Naive thymus-derived CD4-positive, alpha-beta T cell (primary cell): ENCODE data around the gene CTBP2. TPM values are rescaled to one million over a fixed set of nuclear protein-coding genes. Genes with fewer than 3 reads are reported as not detected.

Source experiments
- ATAC-seq: fragments of 150-1000 bp; cut with Tn5 transposase; 2 replicates; pipeline ENCODE4 v1.10.0; 2021; ENCODE audit warnings: mild to moderate bottlenecking, moderate library complexity
- CTCF ChIA-PET: fragments of 350-600 bp; sonication (Branson Sonifier 250); formaldehyde crosslinking; loops from one replicate; lab custom pipeline; 2021; ENCODE audit warnings: antibody characterized with exemption; lab: Charles Lee
- POLR2A ChIA-PET: fragments of 350-600 bp; sonication (Branson Sonifier 250); formaldehyde crosslinking; loops from one replicate; lab custom pipeline; 2021; ENCODE audit warnings: antibody characterized with exemption, inconsistent platforms; lab: Charles Lee
- DNase-seq, 9 donors: peaks; one replicate each; pipeline versions ENCODE4 v3.0.0 to v3.0.0-alpha.2; 2020 to 2022; ENCODE audit warnings: mixed read lengths in 1 of 9
- H3K27ac ChIP-seq: one replicate; pipeline ENCODE4 v1.7.0; 2013; ENCODE audit warnings: mild to moderate bottlenecking, low read depth, low read length, moderate library complexity
- H3K27me3 ChIP-seq, 2 donors: one replicate each; pipeline ENCODE4 v1.7.0; 2013; ENCODE audit warnings: low read length in 2 of 2, mild to moderate bottlenecking in 2 of 2, moderate library complexity in 2 of 2; ENCODE audit not compliant: control insufficient read depth in 2 of 2, insufficient read depth in 2 of 2
- H3K36me3 ChIP-seq, 3 experiments: 1 replicate in 2 of 3; 2 replicates in 1 of 3; pipeline ENCODE4 v1.7.0; 2013; ENCODE audit warnings: low read length in 3 of 3, mild to moderate bottlenecking in 3 of 3, moderate library complexity in 1 of 3; ENCODE audit not compliant: insufficient read depth in 3 of 3, control insufficient read depth in 2 of 3
- H3K4me1 ChIP-seq, 2 donors: one replicate each; pipeline ENCODE4 v1.7.0; 2013; ENCODE audit warnings: low read length in 2 of 2, mild to moderate bottlenecking in 2 of 2, moderate library complexity in 1 of 2; ENCODE audit not compliant: control insufficient read depth in 2 of 2, insufficient read depth in 2 of 2
- H3K4me3 ChIP-seq: 2 replicates; pipeline ENCODE4 v1.7.0; 2013; ENCODE audit warnings: mild to moderate bottlenecking, low read length
- H3K9me3 ChIP-seq, 3 experiments: 1 replicate in 2 of 3; 2 replicates in 1 of 3; pipeline ENCODE4 v1.7.0; 2013; ENCODE audit warnings: low read length in 3 of 3; ENCODE audit not compliant: control insufficient read depth in 2 of 3
- H3K27ac Mint-ChIP-seq, 9 donors: one replicate each; pipeline ENCODE4 v1.8.0; 2020 to 2022; ENCODE audit warnings: mixed read lengths in 9 of 9, mild to moderate bottlenecking in 8 of 9, moderate library complexity in 5 of 9, inconsistent platforms in 2 of 9
- H3K27me3 Mint-ChIP-seq, 5 donors: one replicate each; pipeline ENCODE4 v1.8.0; 2021 to 2022; ENCODE audit warnings: mixed read lengths in 5 of 5, mild to moderate bottlenecking in 1 of 5
- H3K36me3 Mint-ChIP-seq, 5 donors: one replicate each; pipeline ENCODE4 v1.8.0; 2020 to 2022; ENCODE audit warnings: mixed read lengths in 5 of 5, mild to moderate bottlenecking in 3 of 5, inconsistent platforms in 1 of 5
- H3K4me1 Mint-ChIP-seq, 7 donors: one replicate each; pipeline ENCODE4 v1.8.0; 2020 to 2022; ENCODE audit warnings: mixed read lengths in 7 of 7, mild to moderate bottlenecking in 3 of 7, inconsistent platforms in 1 of 7
- H3K4me3 Mint-ChIP-seq, 10 donors: one replicate each; pipeline ENCODE4 v1.8.0; 2020 to 2022; ENCODE audit warnings: mild to moderate bottlenecking in 10 of 10, mixed read lengths in 10 of 10, moderate library complexity in 6 of 10, inconsistent platforms in 2 of 10
- H3K9me3 Mint-ChIP-seq, 11 donors: one replicate each; pipeline ENCODE4 v1.8.0; 2020 to 2022; ENCODE audit warnings: mixed read lengths in 11 of 11, mild to moderate bottlenecking in 4 of 11, inconsistent platforms in 1 of 11, moderate library complexity in 1 of 11
- intact Hi-C, 2 donors: fragments of 100-400 bp; cut with micrococcal nuclease; formaldehyde crosslinking; loops; one replicate each; pipeline ENCODE4 v1.15.1; 2023
- polyA plus RNA-seq, 2 donors: library from polyadenylated mRNA; unstranded; fragments of 300-500 nt; fragmentation: Illumina TruSeq; gene quantifications; one replicate each; pipeline ENCODE4 v1.2.3, GENCODE V29; 2021
- total RNA-seq, 6 experiments: library from RNA in 5 of 6; stranded (reverse) in 5 of 6; gene quantifications; 1 replicate in 5 of 6; 2 replicates in 1 of 6; pipeline ENCODE4 v1.2.3 and lab custom pipeline; 2021 to 2026

Gene CTBP2
- total and polyA plus RNA-seq, 7 experiments from 2014 or later: 0.05 to 39.5 (median 1.7) TPM; not detected in 1

GRCh38 chr10:124977161-124977560 is 183.2 kb downstream of the CTBP2 start:
- Histone ChIP-seq H3K4me3 (no peak overlapping the region), H3K9me3 (no peaks in the 10 kb centered on the region), H3K27ac (no peak overlapping the region), H3K27me3 (no peaks in the 10 kb centered on the region), H3K36me3 (peaks cover 0 to 29% (median 4%) of the 10 kb centered on the region in 3 experiments), H3K4me1 (peaks cover 0 to 23% of the 10 kb centered on the region in 2 donors)
- intact Hi-C loops: no loop called here
- Mint-ChIP-seq H3K36me3 (peaks cover 9 to 38% (median 25%) of the 10 kb centered on the region in 5 donors), H3K4me3 (no peak overlapping the region), H3K27me3 (no peaks in the 10 kb centered on the region), H3K27ac (peak overlapping the region in 3 of 9 donors; percentile 8 to 56 (median 10)), H3K4me1 (peaks cover 7 to 33% (median 20%) of the 10 kb centered on the region in 7 donors), H3K9me3 (no peaks in the 10 kb centered on the region)
- POLR2A ChIA-PET: no interaction called here
- DNase-seq (no peak), ATAC-seq (no peak)
- CTCF ChIA-PET: no interaction called here

DNA sequence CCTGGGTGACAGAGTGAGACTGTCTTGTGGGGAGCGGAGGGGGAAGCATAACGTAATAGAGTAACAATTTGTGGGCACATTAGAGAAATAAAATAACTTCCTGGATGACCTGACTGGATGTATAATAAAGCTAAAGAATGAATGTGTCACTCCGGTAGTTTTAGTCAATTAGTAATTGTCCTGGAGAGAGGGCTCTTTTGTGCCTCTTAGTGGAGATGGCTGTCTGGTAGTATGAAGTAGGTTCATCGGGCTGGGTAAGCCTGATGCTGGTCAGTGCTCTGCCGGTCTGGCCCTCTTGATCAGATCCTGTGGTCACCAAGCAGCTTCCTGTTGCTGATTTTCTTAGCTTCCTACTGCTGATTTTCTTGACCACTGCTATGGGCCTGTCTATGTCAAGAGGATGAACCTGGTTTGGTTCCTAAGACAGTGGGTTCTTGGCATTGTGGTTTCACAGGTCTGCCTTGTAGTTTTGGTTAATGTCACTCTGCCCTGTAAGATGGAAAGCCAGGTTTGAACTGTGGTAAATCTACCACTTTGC is 184.3 kb downstream of the CTBP2 start:
- Mint-ChIP-seq H3K4me1 (peaks cover 11 to 35% (median 26%) of the 10 kb centered on the region in 7 donors), H3K36me3 (peaks cover 9 to 36% (median 20%) of the 10 kb centered on the region in 5 donors), H3K27me3 (no peaks in the 10 kb centered on the region), H3K9me3 (no peaks in the 10 kb centered on the region), H3K4me3 (peak overlapping the region in 1 of 10 donors; percentile 20), H3K27ac (peak overlapping the region in 6 of 9 donors; percentile 18 to 71 (median 42))
- ChIA-PET CTCF (no interaction called here), POLR2A (no interaction called here)
- Histone ChIP-seq H3K27ac (no peak overlapping the region), H3K36me3 (peaks cover 0 to 22% (median 4%) of the 10 kb centered on the region in 3 experiments), H3K4me3 (no peak overlapping the region), H3K4me1 (peaks cover 0 to 23% of the 10 kb centered on the region in 2 donors), H3K9me3 (no peaks in the 10 kb centered on the region), H3K27me3 (no peaks in the 10 kb centered on the region)
- no peak for DNase-seq
- intact Hi-C loops: no loop called here
- peak; percentile 65 for ATAC-seq

GRCh38 chr10:124974131-124974530 is 186.2 kb downstream of the CTBP2 start:
- Histone ChIP-seq H3K4me3 (no peak overlapping the region), H3K9me3 (no peaks in the 10 kb centered on the region), H3K27ac (no peak overlapping the region), H3K36me3 (peaks cover 0 to 26% (median 4%) of the 10 kb centered on the region in 3 experiments), H3K27me3 (no peaks in the 10 kb centered on the region), H3K4me1 (peaks cover 2 to 23% of the 10 kb centered on the region in 2 donors)
- Mint-ChIP-seq H3K9me3 (no peaks in the 10 kb centered on the region), H3K27ac (peak overlapping the region in 1 of 9 donors; percentile 34), H3K4me1 (peaks cover 13 to 50% (median 37%) of the 10 kb centered on the region in 7 donors), H3K27me3 (no peaks in the 10 kb centered on the region), H3K36me3 (peaks cover 4 to 37% (median 18%) of the 10 kb centered on the region in 5 donors), H3K4me3 (no peak overlapping the region)
- no peak for DNase-seq
- ATAC-seq: no peak
- ChIA-PET CTCF (no interaction called here), POLR2A (no interaction called here)
- intact Hi-C loops: no loop called here

- Histone ChIP-seq H3K4me1 (peaks cover 6 to 18% of the 10 kb centered on the region in 2 donors), H3K36me3 (peaks cover 0 to 32% (median 4%) of the 10 kb centered on the region in 3 experiments), H3K27me3 (no peaks in the 10 kb centered on the region), H3K9me3 (no peaks in the 10 kb centered on the region), H3K27ac (no peak overlapping the region), H3K4me3 (no peak overlapping the region)
- no peak overlapping the region for H3K4me3 Mint-ChIP-seq
- H3K4me1 Mint-ChIP-seq: peaks cover 21 to 54% (median 41%) of the 10 kb centered on the region in 7 donors
- H3K27me3 Mint-ChIP-seq: no peaks in the 10 kb centered on the region
- H3K36me3 Mint-ChIP-seq: peaks cover 8 to 45% (median 13%) of the 10 kb centered on the region in 5 donors
- no peak for DNase-seq
- ChIA-PET POLR2A (no interaction called here), CTCF (interaction anchor here (0.7 kb wide), 1 partner anchor 442 kb away, joined by 3 read pairs; no protein-coding TSS in a partner anchor)
- no peaks in the 10 kb centered on the region for H3K9me3 Mint-ChIP-seq
- no peak for ATAC-seq
- intact Hi-C loops: no loop called here
- peak overlapping the region in 2 of 9 donors; percentile 27 to 33 for H3K27ac Mint-ChIP-seq
Observed at GRCh38 chr10:124972637-124973036, 187.7 kb downstream of the CTBP2 start.

DNA sequence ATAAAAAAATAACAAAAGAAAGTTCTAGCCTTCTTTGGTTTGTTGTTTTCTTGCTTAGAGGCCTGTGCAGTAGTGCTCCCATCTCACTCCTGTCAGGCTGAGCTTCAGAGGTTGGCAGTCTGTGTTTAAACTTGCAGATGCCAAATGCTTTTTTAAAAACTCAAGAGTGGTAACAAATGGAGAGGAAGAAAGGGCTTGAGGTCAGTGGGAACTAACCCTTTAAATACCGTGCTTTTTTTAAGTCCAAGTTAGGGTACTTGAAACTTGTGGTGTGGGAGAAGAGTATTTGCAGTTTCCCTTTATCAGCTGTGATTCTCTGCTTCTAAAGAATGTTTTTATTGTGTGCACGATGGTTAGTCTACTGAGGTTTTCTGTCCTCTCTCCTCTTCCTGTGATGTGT is 189.1 kb downstream of the CTBP2 start:
- Histone ChIP-seq H3K27ac (peak overlapping the region; percentile 23), H3K4me3 (no peak overlapping the region), H3K9me3 (no peaks in the 10 kb centered on the region), H3K27me3 (no peaks in the 10 kb centered on the region), H3K36me3 (peaks cover 4 to 44% (median 7%) of the 10 kb centered on the region in 3 experiments), H3K4me1 (peaks cover 6% of the 10 kb centered on the region in 2 donors)
- Mint-ChIP-seq H3K9me3 (no peaks in the 10 kb centered on the region), H3K4me1 (peaks cover 22 to 61% (median 40%) of the 10 kb centered on the region in 7 donors), H3K27me3 (no peaks in the 10 kb centered on the region), H3K36me3 (peaks cover 16 to 59% (median 19%) of the 10 kb centered on the region in 5 donors), H3K4me3 (no peak overlapping the region), H3K27ac (peak overlapping the region in 7 of 9 donors; percentile 1 to 65 (median 33))
- DNase-seq (no peak), ATAC-seq (no peak)
- CTCF ChIA-PET: no interaction called here
- POLR2A ChIA-PET: no interaction called here
- intact Hi-C loops: no loop called here

DNA sequence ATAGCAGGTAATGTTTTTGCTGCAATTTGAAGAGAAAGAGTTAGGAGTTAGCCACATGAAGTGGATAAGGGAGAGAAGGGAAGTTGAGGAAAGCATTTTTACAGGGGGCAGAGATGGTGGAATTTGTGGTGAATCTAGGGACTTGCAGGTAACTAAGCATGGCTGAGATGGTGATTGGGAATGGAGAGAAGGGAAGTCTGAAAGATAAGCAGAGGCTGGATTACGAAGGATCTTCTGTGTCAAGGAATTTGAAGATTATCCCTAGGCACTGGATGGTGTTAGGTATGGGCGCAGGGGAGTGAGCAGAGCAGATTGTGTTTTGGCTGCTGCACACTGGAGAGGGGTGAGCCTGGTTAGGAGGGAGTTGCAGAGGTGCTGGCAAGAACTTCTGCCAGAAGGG is 193.1 kb downstream of the CTBP2 start:
- Histone ChIP-seq H3K36me3 (peaks cover 0 to 36% (median 7%) of the 10 kb centered on the region in 3 experiments), H3K27ac (no peak overlapping the region), H3K27me3 (no peaks in the 10 kb centered on the region), H3K4me3 (no peak overlapping the region), H3K9me3 (no peaks in the 10 kb centered on the region), H3K4me1 (peaks cover 0 to 6% of the 10 kb centered on the region in 2 donors)
- H3K9me3 Mint-ChIP-seq: no peaks in the 10 kb centered on the region
- CTCF ChIA-PET: no interaction called here
- POLR2A ChIA-PET: no interaction called here
- peak overlapping the region in 3 of 9 donors; percentile 61 to 76 (median 67) for H3K27ac Mint-ChIP-seq
- intact Hi-C loops: loop anchor here in 1 of 2 donors (5.0 kb wide), 1 partner anchor 50 kb away; no protein-coding TSS in a partner anchor
- peaks cover 9 to 52% (median 14%) of the 10 kb centered on the region in 5 donors for H3K36me3 Mint-ChIP-seq
- DNase-seq: no peak
- H3K4me3 Mint-ChIP-seq: no peak overlapping the region
- no peaks in the 10 kb centered on the region for H3K27me3 Mint-ChIP-seq
- peaks cover 17 to 70% (median 61%) of the 10 kb centered on the region in 7 donors for H3K4me1 Mint-ChIP-seq
- no peak for ATAC-seq
